Measurements from ENCODE around the gene RIPOR2. TPM values are rescaled to one million over a fixed set of nuclear protein-coding genes. Genes with fewer than 3 reads are reported as not detected.

RIPOR2 gene
- polyA plus RNA-seq, 4 donors, result 6.2 to 9.0 (median 8.0) TPM

DNA sequence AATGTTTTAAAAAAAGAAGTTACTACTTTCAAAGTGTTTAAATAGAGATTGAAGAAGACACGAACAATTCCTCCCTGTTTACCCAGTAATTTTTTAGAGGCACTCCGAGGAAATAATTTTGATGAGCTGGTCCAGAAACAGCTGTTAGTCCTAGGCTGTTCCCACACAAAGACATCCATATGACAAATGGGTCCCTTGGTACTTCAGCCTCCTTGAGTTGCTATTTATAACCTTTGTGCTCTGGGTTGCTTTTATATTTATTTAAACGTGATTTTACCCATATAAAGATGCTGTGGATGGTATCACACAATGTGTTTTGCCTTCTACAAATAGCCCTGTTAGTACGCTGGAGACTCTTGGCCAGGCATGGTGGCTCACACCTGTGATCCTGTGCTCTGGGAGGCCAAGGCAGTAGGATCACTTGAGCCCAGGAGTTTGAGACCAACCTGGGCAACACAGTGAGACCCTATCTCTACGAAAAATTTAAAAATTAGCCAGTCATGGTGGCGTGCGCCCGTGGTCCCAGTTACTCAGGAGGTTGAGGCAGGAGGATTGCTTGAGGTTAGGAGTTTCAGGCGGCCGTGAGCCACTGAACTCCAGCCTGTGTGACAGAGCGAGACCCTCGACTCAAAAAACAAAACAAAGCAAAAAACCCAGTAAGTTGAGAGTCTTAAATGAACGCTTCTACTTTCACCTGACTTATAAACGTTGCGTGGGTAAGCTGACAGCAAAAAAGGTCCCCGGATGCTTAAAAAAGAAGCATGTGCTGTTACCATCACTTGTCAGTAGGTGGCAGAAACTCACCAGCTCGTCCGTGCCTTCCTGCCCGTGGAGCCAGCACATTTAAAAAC lies 80.1 kb downstream of the RIPOR2 start:
- peak; percentile 52 to 64 (median 60) for DNase-seq (ENCODE audit: low read depth in 4 of 4, low spot score in 3 of 4)

DNA sequence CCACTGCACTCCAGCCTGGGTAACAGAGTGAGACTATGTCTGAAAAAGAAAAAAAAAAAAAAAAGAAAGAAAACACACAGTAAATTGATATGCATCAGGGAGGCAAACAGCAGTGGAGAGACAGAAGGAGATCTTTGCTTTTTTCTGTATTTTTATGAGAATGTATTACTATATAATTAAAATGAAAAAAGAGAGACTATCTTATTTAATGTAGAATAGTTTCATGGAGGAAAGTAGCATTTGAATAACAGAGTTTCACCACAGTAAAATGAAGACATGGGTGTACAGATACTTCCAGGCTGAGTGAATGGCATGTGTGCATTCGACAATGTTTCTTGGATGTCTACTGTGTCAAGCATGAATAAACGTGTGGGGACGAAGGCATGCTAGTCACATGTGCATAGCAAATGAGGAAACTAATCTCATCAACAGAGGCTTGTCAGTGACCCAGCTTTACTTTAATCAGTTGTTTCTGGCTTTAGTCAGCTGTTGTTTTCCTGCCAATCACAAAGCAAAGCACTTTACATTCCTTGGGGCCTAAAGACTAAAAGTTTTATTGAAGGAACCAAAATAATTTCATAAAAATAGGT lies 81.6 kb downstream of the RIPOR2 start:
- DNase-seq (ENCODE audit: low read depth in 4 of 4, low spot score in 3 of 4), result no peak

DNA sequence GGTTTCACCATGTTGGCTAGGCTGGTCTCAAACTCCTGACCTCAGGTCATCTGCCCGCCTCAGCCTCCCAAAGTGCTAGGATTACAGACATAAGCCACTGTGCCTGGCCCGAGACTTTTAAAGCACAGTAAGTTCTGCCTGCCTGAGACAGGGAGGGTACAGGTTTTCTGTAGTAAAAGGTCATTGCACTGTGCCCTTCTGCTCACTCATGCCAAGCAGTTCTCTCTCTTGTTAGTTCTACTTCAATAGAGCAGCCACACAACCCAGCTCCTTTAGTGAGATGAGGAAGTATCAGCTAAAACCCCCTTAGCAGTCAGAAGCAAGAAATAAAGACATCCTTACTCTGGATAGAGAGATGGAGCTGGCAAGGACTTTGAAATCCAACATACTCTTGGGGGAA lies 84.7 kb downstream of the RIPOR2 start:
- no peak for DNase-seq (ENCODE audit: low read depth in 4 of 4, low spot score in 3 of 4)

DNA sequence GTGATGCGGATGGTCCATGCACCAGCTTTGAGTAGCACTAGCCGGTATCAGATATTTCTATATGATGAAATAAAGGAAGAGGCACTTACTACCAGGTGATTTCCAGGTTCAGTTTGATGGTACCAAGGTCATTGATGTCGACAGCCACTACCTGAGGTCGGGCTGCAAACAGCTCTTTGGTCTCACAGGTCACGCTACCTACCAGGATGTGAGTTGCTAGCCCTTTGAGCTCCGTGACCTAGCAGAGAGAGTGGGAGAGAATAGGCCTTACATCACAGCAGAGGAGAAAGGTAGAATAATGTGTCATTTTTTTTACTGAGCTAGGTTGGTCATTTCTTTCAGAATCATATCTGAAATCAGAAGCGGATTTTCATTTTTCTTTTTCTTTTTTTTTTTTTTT lies 86.0 kb downstream of the RIPOR2 start:
- DNase-seq (ENCODE audit: low read depth in 4 of 4, low spot score in 3 of 4), result no peak

DNA sequence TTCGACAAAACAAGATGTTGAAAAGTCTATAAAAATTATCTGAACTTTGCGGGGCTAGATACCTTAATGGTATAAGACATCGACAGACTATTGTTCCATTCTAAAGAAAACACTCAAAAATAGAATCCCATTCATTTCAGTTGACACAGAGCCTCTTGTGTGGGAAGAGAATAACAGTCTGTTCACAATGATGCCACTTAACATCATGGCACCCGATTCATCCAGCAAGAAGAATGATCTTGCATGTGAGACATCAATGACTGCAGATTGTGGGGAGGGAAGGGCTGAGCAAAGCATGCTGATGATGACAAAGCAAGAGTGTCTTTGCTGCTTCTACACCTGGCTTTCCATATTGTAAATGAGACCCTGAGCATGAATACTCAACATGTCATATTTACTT lies 87.3 kb downstream of the RIPOR2 start:
- DNase-seq (ENCODE audit: low read depth in 4 of 4, low spot score in 3 of 4), result no peak

DNA sequence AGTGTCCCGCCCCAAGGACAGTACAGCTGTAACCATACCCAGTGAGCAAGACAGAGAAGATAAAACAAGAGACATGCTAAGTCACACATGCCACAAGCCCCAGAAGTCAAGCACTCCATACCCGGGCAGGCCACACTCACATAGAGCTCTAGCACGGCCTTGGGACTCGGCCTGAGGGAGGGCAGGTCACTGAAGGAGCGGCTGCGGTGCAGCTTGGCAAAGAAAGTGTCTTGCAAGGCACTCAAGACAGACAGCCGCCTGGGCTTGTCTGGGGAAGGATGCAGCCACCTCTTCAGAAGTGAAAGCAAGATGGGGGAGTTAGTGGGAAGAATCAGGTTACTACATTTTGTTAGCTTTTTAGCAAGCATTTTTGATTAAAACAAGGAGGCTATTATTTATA lies 88.4 kb downstream of the RIPOR2 start:
- no peak for DNase-seq (ENCODE audit: low read depth in 4 of 4, low spot score in 3 of 4)

DNA sequence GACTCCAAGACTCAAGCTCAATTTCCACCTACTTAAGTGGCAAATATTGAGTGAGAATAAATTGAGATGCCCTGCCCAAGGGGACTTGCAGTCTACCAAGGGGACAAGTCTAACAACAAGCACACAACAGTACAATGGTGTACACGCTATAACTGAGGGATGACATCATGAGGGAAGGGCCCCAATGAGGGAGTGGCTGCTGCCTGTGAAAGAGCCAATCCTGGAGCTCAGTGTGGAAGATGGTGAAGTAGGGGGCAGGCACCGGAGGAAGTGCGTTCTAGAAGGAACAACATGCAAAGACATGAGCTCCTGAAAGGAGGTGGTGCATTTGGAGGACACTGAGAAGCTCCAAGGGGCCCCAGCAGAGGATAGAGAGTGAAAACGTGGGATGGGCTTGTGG lies 90.2 kb downstream of the RIPOR2 start:
- DNase-seq (ENCODE audit: low read depth in 4 of 4, low spot score in 3 of 4), result no peak

DNA sequence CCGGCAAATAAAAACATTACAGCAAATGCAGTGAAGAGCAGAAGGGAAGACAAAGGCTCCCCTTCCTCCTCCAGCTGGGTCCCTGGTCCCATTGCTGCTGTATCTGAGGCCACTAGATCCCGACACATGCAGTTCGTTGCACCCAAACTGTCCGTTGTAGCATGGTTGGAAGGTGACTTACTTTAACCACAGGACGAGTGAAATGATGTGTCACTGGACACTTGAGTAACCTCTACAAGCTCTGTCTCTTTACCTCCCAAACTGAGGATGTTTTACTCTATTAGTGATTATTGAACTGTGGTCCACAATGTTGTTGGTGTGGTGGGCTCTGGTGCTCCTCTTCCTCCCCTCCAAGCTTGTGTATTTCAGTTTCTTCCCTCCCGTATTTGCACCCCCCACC lies 90.9 kb downstream of the RIPOR2 start:
- no peak for DNase-seq (ENCODE audit: low read depth in 4 of 4, low spot score in 3 of 4)

DNA sequence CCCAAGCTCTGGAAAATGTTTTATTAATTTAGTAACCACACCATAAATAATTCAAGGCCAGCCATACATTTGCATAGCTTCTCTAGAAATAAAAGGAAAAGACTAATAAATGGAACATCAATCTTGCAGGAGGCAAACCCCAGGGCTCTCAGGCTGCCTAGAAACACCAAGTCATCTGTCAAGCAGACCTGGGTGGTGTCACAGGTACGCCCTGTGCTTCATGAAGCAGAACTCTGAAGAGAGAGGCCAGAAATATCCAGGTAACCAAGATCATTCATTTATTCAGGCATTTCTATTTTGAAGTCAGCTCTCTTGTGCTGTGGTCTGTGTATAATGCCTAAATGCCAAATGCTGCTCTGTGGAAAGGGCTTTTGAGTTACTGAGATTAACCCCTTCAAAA lies 91.7 kb downstream of the RIPOR2 start:
- DNase-seq (ENCODE audit: low read depth in 4 of 4, low spot score in 3 of 4), result no peak

DNA sequence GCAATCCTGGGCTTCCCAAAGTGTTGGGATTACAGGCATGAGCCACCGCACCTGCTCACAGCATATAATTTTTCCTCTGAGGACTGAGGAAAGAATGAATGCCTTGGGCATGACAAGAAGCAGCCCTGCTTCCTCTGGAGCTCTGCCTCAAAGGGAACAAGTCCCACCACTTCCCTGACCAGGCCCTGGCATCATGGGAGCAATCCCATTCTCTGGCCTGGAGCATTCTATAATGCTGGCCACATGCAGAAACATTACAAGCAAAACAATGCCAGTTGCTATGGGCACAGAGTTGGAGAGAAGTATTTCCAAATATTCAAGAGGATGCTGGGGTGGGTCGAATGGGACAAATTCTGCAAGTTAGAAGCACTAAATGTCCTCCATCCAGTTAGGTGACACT lies 95.6 kb downstream of the RIPOR2 start:
- no peak for DNase-seq (ENCODE audit: low read depth in 4 of 4, low spot score in 3 of 4)

DNA sequence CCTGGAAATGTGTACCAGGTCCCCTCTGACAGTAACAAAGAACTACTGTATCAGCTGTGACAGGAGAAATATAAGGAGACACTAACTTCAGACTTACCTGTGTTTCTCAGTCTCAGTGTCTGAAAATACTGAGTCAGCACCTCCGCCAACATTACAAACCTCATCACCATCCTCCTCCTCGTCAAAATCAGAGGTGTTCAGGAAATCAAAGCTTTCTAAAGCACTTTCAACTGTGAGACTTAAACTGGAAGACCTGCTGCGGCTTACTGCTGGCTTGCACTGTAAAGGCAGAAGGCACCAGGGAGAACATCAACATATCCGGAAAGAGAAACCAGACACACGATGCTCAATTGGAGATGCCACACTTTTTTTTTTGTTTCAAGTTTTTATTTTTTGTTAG lies 96.8 kb downstream of the RIPOR2 start:
- no peak for DNase-seq (ENCODE audit: low read depth in 4 of 4, low spot score in 3 of 4)

DNA sequence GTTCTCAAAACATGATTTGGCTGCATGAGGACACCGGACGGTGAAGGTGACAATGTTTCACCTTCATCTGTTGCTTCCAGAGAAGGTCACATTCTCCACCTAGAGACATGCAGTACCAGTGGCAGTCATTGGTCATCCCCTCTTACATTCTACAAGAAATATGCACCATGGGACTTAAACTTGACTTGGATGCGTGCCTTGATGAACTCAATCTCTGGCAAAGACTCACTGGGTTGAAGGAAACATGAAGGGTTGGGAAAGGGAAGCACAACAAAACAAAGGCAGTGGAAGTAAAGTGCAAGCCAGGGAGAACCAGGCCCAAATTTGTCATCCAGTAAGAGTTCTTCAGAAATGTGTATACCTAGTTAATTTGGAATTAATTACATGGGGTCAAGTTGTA lies 97.7 kb downstream of the RIPOR2 start:
- no peak for DNase-seq (ENCODE audit: low read depth in 4 of 4, low spot score in 3 of 4)

DNA sequence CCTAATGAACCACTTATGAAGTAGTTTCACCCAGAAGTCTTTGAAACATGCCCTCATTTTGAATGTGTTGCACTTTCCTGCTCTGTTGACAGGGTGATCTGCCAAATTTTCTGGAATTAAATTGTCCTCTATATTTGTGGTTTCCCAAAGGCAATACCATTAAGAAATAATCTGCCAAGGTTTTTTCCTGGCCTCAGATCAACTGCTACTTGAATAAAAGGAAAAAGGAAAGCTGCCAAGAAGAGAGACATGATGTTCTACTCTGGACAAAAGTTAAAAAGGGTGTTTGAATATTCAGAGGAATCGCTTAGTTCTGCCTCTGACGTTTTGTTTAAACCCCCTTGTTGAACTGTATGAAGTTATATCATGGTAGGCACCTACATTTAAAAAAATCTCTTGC lies 99.7 kb downstream of the RIPOR2 start:
- DNase-seq (ENCODE audit: low read depth in 4 of 4, low spot score in 3 of 4), result no peak

DNA sequence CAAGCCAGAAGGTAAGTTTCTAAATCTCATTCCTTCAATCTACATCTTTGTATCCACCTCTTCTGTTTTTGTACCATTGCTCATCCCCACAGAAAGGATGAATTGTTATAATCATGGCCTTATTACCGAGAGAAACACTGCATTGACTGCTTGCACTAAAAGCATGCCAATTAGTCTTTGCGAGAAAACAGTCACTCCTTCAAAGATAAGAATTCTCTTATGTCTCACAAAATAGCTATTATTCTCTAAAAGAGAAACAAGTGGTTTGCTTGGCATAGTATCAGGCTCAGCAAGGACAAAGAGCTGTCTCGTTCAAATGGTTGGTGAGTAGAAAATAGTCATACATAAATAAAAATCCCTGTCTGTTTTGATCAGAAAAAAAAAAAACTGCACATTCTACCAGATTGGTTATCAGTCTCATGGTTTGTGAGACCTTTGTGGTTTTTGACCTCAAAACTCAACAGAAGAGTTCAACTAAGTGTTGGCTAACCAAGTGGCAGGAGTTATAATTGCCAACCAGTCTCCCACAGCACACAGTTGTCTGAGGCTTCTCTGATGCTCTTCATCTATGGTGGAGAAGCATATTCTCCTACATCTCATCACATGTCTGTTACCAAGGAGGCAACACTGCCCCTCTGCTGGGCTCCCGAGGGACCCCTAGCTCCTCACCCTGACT lies 101.9 kb downstream of the RIPOR2 start:
- no peak for DNase-seq (ENCODE audit: low read depth in 4 of 4, low spot score in 3 of 4)

DNA sequence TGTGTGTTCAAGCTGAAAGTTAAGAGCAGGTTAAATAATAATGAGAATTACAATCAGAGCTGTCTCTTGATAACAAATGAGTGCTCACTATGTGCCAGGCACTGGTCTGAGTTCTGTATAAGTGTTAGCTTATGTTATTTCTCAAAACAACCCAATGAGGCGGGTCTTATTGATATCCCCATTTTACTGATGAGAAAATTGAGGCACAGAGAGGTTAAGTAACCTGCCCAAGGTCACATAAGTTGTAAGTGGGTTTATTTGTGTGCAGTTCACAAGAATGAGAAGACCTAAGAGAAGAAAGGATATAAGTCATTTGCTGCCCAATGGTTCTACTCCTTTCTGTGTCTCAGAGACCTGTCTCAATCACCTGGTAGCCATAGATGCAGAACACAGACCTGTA lies 103.0 kb downstream of the RIPOR2 start:
- no peak for DNase-seq (ENCODE audit: low read depth in 4 of 4, low spot score in 3 of 4)

DNA sequence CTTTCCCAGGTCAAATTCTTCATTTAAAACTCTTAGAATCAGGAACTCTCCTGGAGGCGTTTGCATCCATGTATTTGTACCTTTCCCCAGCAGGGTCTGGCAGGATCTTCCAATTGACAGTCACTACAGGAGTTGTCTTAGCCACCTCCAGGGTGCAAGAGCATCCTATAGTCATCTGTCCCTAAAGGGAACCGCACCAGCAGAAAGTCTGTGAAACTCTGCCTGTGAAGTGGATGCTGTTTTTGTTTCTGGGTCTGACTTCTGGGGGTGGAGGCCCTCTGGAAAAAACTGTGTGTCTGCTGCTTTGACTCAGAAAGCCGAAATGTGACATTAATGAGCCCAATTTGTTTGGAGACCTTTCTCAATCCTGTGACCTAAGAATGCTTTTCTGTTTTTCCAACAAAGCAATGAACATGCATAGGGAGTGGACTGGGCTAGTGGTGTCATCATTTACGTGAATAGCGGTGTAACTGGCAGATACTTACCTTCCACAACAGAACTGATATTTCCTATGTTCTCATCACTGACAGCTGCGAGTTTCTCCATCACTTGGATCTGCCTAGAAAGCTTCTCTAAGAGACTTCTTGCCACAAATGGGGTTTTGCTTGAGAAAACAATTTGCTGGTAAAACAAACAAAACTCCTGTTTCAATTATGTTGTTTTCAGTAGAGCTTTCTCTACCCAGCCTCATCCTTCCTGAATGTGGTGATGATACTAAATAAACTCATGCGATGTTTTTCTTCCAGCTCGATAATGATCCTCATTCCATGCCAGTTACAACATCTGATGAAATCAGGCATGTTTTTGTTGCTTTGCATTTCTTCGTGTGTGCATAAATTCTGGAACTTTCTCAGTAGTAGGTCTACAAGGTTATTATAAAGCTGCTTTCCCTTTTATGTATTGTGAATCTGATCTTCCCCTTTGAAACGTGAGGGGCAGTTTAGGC lies 103.7 kb downstream of the RIPOR2 start:
- no peak for DNase-seq (ENCODE audit: low read depth in 4 of 4, low spot score in 3 of 4)

DNA sequence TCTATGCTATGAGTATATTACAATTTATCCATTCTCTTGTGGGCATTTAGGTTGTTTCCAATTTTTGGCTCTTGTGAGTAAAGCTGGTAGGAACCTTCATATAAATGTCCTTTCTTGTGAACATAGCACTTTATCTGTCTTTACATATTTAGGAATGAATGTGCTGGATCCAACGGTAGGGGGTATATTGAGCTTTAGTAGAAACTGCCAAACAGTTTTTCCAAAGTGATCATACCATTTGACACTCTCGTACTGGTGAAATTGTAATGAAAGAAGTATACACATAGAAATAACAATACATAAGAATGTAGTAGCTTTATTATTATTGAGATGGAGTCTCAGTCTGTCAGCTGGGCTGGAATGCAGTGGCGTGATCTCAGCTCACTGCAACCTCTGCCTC lies 106.1 kb downstream of the RIPOR2 start:
- DNase-seq (ENCODE audit: low read depth in 4 of 4, low spot score in 3 of 4), result no peak

DNA sequence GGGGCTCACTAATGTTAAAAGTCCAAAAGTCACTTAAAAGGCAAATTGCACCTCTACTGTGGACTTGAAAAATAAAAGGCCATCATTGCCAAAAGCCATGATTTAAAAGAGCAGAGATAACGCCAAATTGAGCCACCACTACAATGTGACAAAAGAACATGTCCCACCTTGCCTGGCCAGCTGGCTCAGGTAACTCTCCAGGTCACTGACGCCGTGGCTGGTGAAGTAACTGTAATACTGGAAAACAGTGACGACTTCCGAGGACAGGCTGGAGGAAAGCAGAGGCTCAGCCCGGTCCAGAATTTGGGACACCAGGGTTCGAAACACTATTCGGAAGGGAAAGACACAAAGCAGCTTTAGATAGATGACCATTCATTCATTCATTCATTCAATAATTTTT lies 107.8 kb downstream of the RIPOR2 start:
- no peak for DNase-seq (ENCODE audit: low read depth in 4 of 4, low spot score in 3 of 4)

DNA sequence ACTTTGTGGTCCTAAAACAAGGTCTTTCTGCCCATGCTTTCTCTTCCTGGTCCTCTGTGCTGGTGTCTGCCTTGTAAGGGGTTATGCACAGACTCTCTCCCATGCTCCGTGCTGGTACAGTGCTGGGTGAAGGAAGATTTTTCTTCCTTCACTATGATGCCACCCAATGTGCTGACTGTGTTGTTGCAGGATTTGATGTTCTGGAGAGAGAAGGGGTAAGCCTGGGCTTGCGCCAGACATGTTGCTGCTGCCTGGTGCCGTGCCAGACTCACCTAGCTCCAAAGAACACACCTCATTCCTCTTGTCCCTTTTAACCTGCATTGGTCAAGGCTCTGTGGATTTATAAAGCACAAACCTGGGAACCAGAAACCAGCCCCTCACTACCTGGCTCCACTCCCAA lies 108.6 kb downstream of the RIPOR2 start:
- DNase-seq (ENCODE audit: low read depth in 4 of 4, low spot score in 3 of 4), result no peak

DNA sequence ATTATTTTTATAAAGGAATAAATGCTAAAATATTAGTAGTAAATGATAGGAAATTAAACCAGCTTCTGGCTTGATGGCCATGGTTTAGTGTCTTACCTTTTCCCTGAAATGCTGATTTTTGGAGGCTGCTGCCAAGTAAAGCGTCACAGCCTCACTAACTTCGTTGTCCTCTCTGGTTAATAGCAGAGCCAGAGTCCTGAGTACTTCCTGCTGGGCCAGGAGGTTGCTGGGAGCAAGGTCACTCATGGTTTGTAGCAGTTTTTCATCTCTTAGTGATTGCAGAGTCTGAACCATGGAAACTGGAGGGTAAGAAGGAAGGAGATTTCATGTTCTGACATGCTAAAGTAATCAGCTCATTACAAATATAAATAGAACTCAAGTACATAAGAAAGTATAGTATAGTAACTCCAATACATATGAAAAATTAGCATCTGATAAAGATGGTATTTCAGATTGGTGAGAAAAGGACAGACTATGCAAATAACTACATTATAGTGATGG lies 110.6 kb downstream of the RIPOR2 start:
- DNase-seq (ENCODE audit: low read depth in 4 of 4, low spot score in 3 of 4), result no peak
